ENCODE measurements around the gene PGAP6.
"Not testable (repeated sequence)": the region's sequence is repeated elsewhere in the genome, so short reads cannot be mapped to it uniquely, and the experiment has no call there.

Gene PGAP6

GRCh38 chr16:404971-405486, 23.3 kb upstream of the PGAP6 start:
- in situ Hi-C loops (cut with MboI; ENCODE audit: low sequenced_read_pairs), result no loop called here

GRCh38 chr16:401468-402348, 19.9 kb upstream of the PGAP6 start, which contains the start of gene DECR2:
DECR2 (plus strand) TSS chr16:401885; CDS start chr16:401964, 79 bp downstream.
- in situ Hi-C loops (cut with MboI; ENCODE audit: low sequenced_read_pairs), result no loop called here

- in situ Hi-C loops (cut with MboI; ENCODE audit: low sequenced_read_pairs), result no loop called here
Observed at GRCh38 chr16:400061-400591, 18.3 kb upstream of the PGAP6 start.

- in situ Hi-C loops (cut with MboI; ENCODE audit: low sequenced_read_pairs), result no loop called here
Observed at GRCh38 chr16:399340-400019, 17.7 kb upstream of the PGAP6 start.

GRCh38 chr16:398561-399339, 17.0 kb upstream of the PGAP6 start:
- in situ Hi-C loops (cut with MboI; ENCODE audit: low sequenced_read_pairs), result no loop called here

- in situ Hi-C loops (cut with MboI; ENCODE audit: low sequenced_read_pairs), result no loop called here
Observed at GRCh38 chr16:397736-398332, 16.1 kb upstream of the PGAP6 start.

- in situ Hi-C loops (cut with MboI; ENCODE audit: low sequenced_read_pairs), result no loop called here
Observed at GRCh38 chr16:397135-397661, 15.4 kb upstream of the PGAP6 start, which contains the start of gene NME4. NME4 (plus strand) TSS chr16:397199; CDS start chr16:397223, 24 bp downstream.

- in situ Hi-C loops (cut with MboI; ENCODE audit: low sequenced_read_pairs), result no loop called here
Observed at GRCh38 chr16:396605-397004, 14.8 kb upstream of the PGAP6 start.

- in situ Hi-C loops (cut with MboI; ENCODE audit: low sequenced_read_pairs), result no loop called here
Observed at GRCh38 chr16:396199-396598, 14.4 kb upstream of the PGAP6 start.

GRCh38 chr16:392450-393030, 10.8 kb upstream of the PGAP6 start:
- in situ Hi-C loops (cut with MboI; ENCODE audit: low sequenced_read_pairs), result no loop called here

GRCh38 chr16:391885-392335, 10.1 kb upstream of the PGAP6 start:
- in situ Hi-C loops (cut with MboI; ENCODE audit: low sequenced_read_pairs), result no loop called here

- in situ Hi-C loops (cut with MboI; ENCODE audit: low sequenced_read_pairs), result no loop called here
Observed at GRCh38 chr16:389352-389751, 7.6 kb upstream of the PGAP6 start.

- in situ Hi-C loops (cut with MboI; ENCODE audit: low sequenced_read_pairs), result not testable (repeated sequence)
Observed at GRCh38 chr16:387761-388666, 6.2 kb upstream of the PGAP6 start.

- in situ Hi-C loops (cut with MboI; ENCODE audit: low sequenced_read_pairs), result no loop called here
Observed at GRCh38 chr16:386641-387156, 4.9 kb upstream of the PGAP6 start.

- in situ Hi-C loops (cut with MboI; ENCODE audit: low sequenced_read_pairs), result no loop called here
Observed at GRCh38 chr16:383326-384051, 1.7 kb upstream of the PGAP6 start.

GRCh38 chr16:381012-381788, 578 bp downstream of the PGAP6 start:
- in situ Hi-C loops (cut with MboI; ENCODE audit: low sequenced_read_pairs), result no loop called here

GRCh38 chr16:380762-381011, 1.1 kb downstream of the PGAP6 start:
- in situ Hi-C loops (cut with MboI; ENCODE audit: low sequenced_read_pairs), result no loop called here

Measured in HL-60/S4 treated with retinoic acid at 250 ng/mL for 4 days and 3 days (cell line).